A673 (cell line): ENCODE measurements around the gene SH3PXD2B.

ENCODE experiments used
- EZH2 ChIP-seq: fragments of 200-600 bp; sonication (generic); IDR thresholded peaks from 2 replicates; pipeline ENCODE4 v1.6.1; 2017; ENCODE audit warnings: borderline replicate concordance, low read depth, mild to moderate bottlenecking, mixed read lengths, antibody characterized with exemption, low read length; ENCODE audit not compliant: poor library complexity, severe bottlenecking
- TF ChIP-seq, protein P1 (sequence below): fragments of 300-800, 200-600 bp; sonication (generic); conservative IDR thresholded peaks from 2 replicates; pipeline ENCODE4 v1.5.1; 2017; ENCODE audit warnings: low read depth, mild to moderate bottlenecking, antibody characterized with exemption, low read length, moderate library complexity, mixed read lengths

DNA sequence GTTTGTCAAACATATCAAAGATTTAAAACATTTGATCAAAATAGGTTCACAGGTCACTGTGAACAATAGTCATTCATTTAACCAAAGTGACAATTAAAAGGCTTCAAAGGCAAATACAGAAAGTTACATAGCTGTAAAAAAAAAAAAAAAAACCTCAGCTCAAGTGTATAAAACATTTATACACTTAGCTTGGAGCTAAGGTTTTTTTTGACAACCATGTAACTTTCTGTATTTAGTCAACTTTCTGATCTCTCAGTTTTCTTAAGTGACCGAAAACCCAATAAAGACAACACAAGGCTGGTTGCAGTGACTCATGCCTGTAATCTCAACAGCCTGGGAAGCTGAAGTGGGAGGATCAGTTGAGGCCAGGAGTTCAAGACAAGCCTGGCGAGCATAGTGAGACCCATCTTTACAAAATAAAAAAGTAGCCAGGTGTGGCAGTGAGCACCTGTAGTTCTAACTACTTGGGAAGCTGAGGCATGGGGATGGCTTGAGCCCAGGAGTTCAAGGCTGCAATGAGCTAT, 154.3 kb downstream of the SH3PXD2B start:
- TF ChIP-seq, protein P1, sequence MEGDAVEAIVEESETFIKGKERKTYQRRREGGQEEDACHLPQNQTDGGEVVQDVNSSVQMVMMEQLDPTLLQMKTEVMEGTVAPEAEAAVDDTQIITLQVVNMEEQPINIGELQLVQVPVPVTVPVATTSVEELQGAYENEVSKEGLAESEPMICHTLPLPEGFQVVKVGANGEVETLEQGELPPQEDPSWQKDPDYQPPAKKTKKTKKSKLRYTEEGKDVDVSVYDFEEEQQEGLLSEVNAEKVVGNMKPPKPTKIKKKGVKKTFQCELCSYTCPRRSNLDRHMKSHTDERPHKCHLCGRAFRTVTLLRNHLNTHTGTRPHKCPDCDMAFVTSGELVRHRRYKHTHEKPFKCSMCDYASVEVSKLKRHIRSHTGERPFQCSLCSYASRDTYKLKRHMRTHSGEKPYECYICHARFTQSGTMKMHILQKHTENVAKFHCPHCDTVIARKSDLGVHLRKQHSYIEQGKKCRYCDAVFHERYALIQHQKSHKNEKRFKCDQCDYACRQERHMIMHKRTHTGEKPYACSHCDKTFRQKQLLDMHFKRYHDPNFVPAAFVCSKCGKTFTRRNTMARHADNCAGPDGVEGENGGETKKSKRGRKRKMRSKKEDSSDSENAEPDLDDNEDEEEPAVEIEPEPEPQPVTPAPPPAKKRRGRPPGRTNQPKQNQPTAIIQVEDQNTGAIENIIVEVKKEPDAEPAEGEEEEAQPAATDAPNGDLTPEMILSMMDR = no peak
- TF ChIP-seq EZH2 = no peak
